Measurements from ENCODE around the gene ITGA8. TPM values are rescaled to one million over a fixed set of nuclear protein-coding genes. Genes with fewer than 3 reads are reported as not detected.

The ITGA8 gene
- total and polyA plus RNA-seq, 9 of the 15 experiments (the other 6 are each of a cell fraction or from before 2014, with no cell fraction given), result 0.01 to 0.07 (median 0.04) TPM; not detected in 5

GRCh38 chr10:15603446-15604011 is 116.2 kb downstream of the ITGA8 start (continued):
- no peak for TF ChIP-seq RNF219 (CRISPR knock-in tag; IDR thresholded peaks at IDR 0.05)
- no peak for TF ChIP-seq ZNF174 (CRISPR knock-in tag; IDR thresholded peaks at IDR 0.05)
- TF ChIP-seq CEBPB (tag; IDR thresholded peaks at IDR 0.05), result no peak
- no peak for TF ChIP-seq NKRF (IDR thresholded peaks at IDR 0.05; ENCODE audit: borderline replicate concordance)
- no peak for TF ChIP-seq FOS (IDR thresholded peaks at IDR 0.05; ENCODE audit: extremely low read depth, insufficient read length)
- TF ChIP-seq ZNF76 (CRISPR knock-in tag; IDR thresholded peaks at IDR 0.05; ENCODE audit: borderline replicate concordance), result 0 out of 2 replicates have a peak, but pooled peaks have one; percentile 14
- peak in 1 of 2 experiments; percentile 33; a peak in 2 of 4 replicates for TF ChIP-seq FOXA3 (CRISPR knock-in tag; conservative IDR thresholded peaks at IDR 0.05 in 1 of 2, IDR thresholded peaks at IDR 0.05 in 1 of 2)
- peak; percentile 77 for TF ChIP-seq MEF2D (tag; conservative IDR thresholded peaks at IDR 0.05; ENCODE audit: low read depth)
- 0 out of 2 replicates have a peak, but pooled peaks have one; percentile 16 for TF ChIP-seq SOX6 (IDR thresholded peaks at IDR 0.05)
- TF ChIP-seq MAFG (tag; conservative IDR thresholded peaks at IDR 0.05), result no peak
- no peak for TF ChIP-seq BHLHE40 (IDR thresholded peaks at IDR 0.05; ENCODE audit: low read length)
- no peak for TF ChIP-seq NR2C2 (CRISPR knock-in tag; IDR thresholded peaks at IDR 0.05)
- TF ChIP-seq NR2C2 (tag; IDR thresholded peaks at IDR 0.05), result peak; percentile 44; the same call in 1 of the 2 replicates
- TF ChIP-seq ILK (tag; IDR thresholded peaks at IDR 0.05; ENCODE audit: borderline replicate concordance, low read depth), result no peak
- no peak for TF ChIP-seq IRF1 (CRISPR knock-in tag; IDR thresholded peaks at IDR 0.05; ENCODE audit: borderline replicate concordance)
- TF ChIP-seq ZFPM2 (CRISPR knock-in tag; IDR thresholded peaks at IDR 0.05), result no peak
- no peak for TF ChIP-seq ZC3H4 (CRISPR knock-in tag; IDR thresholded peaks at IDR 0.05; ENCODE audit: borderline replicate concordance)
- TF ChIP-seq NFXL1 (CRISPR knock-in tag; IDR thresholded peaks at IDR 0.05), result no peak
- TF ChIP-seq ETS1 (conservative IDR thresholded peaks at IDR 0.05; ENCODE audit: control insufficient read depth, low read depth, low read length), result no peak
